CD4-positive, alpha-beta memory T cell (primary cell): ENCODE data around the gene PCDHGA2. TPM values are rescaled to one million over a fixed set of nuclear protein-coding genes. Genes with fewer than 3 reads are reported as not detected.

ENCODE experiments used
- CTCF ChIA-PET: fragments of 350-600 bp; sonication (Branson Sonifier 250); formaldehyde crosslinking; loops from one replicate; lab custom pipeline; 2021; ENCODE audit warnings: inconsistent platforms; ENCODE audit not compliant: partially characterized antibody; lab: Charles Lee
- POLR2A ChIA-PET: fragments of 350-600 bp; sonication (Branson Sonifier 250); formaldehyde crosslinking; loops from one replicate; lab custom pipeline; 2021; ENCODE audit not compliant: partially characterized antibody; lab: Charles Lee
- DNase-seq, 5 donors: peaks; one replicate each; pipeline versions ENCODE4 v3.0.0 to v3.0.0-alpha.2; 2020 to 2022; ENCODE audit warnings: mixed read lengths in 1 of 5
- H3K27ac ChIP-seq: one replicate; pipeline ENCODE4 v1.7.0; 2013; ENCODE audit warnings: low read depth, low read length
- H3K27me3 ChIP-seq: 2 replicates; pipeline ENCODE4 v1.7.0; 2013; ENCODE audit warnings: mild to moderate bottlenecking, low read length, moderate library complexity; ENCODE audit not compliant: insufficient read depth
- H3K36me3 ChIP-seq: 2 replicates; pipeline ENCODE4 v1.7.0; 2013; ENCODE audit warnings: mild to moderate bottlenecking, low read length, moderate library complexity; ENCODE audit not compliant: insufficient read depth
- H3K4me1 ChIP-seq: 2 replicates; pipeline ENCODE4 v1.7.0; 2013; ENCODE audit warnings: mild to moderate bottlenecking, low read length, moderate library complexity; ENCODE audit not compliant: insufficient read depth
- H3K4me3 ChIP-seq, 2 donors: one replicate each; pipeline ENCODE4 v1.7.0; 2013; ENCODE audit warnings: low read length in 2 of 2, mild to moderate bottlenecking in 1 of 2
- H3K9me3 ChIP-seq, 2 donors: one replicate each; pipeline ENCODE4 v1.7.0; 2013; ENCODE audit warnings: low read length in 2 of 2, control low read depth in 1 of 2; ENCODE audit not compliant: control insufficient read depth in 1 of 2
- H3K27ac Mint-ChIP-seq, 7 donors: one replicate each; pipeline ENCODE4 v1.8.0; 2020 to 2021; ENCODE audit warnings: mixed read lengths in 7 of 7, mild to moderate bottlenecking in 6 of 7, inconsistent platforms in 3 of 7, moderate library complexity in 3 of 7
- H3K27me3 Mint-ChIP-seq, 2 donors: one replicate each; pipeline ENCODE4 v1.8.0; 2020 to 2021; ENCODE audit warnings: mixed read lengths in 2 of 2
- H3K36me3 Mint-ChIP-seq, 2 donors: one replicate each; pipeline ENCODE4 v1.8.0; 2020 to 2021; ENCODE audit warnings: mixed read lengths in 2 of 2, inconsistent platforms in 1 of 2, mild to moderate bottlenecking in 1 of 2
- H3K4me1 Mint-ChIP-seq, 4 donors: one replicate each; pipeline ENCODE4 v1.8.0; 2020 to 2021; ENCODE audit warnings: mixed read lengths in 4 of 4, mild to moderate bottlenecking in 1 of 4
- H3K4me3 Mint-ChIP-seq, 8 donors: one replicate each; pipeline ENCODE4 v1.8.0; 2020 to 2021; ENCODE audit warnings: mixed read lengths in 8 of 8, mild to moderate bottlenecking in 7 of 8, moderate library complexity in 6 of 8, inconsistent platforms in 3 of 8
- H3K9me3 Mint-ChIP-seq, 8 donors: one replicate each; pipeline ENCODE4 v1.8.0; 2020 to 2021; ENCODE audit warnings: mixed read lengths in 8 of 8, mild to moderate bottlenecking in 5 of 8, inconsistent platforms in 3 of 8, moderate library complexity in 1 of 8
- intact Hi-C: fragments of 100-400 bp; cut with micrococcal nuclease; formaldehyde crosslinking; loops from one replicate; pipeline ENCODE4 v1.15.1; 2023
- polyA plus RNA-seq, 2 donors: library from polyadenylated mRNA; unstranded; fragments of 300-500 nt; fragmentation: Illumina TruSeq; gene quantifications; one replicate each; pipeline ENCODE4 v1.2.3, GENCODE V29; 2021
- total RNA-seq, 2 experiments: library from RNA; stranded (reverse); gene quantifications; one replicate each; pipeline ENCODE4 v1.2.3, GENCODE V29; 2021

The PCDHGA2 gene
- total and polyA plus RNA-seq, 4 experiments from 2014 or later, result 0.19 to 0.23 TPM; not detected in 2

- peaks cover 19 to 39% of the 10 kb centered on the region in 2 donors for H3K9me3 ChIP-seq
- intact Hi-C loops, result loop anchor here (1.0 to 10.0 kb wide), 9 partner anchors 95 to 1215 kb away; partner anchors contain the start of genes ANKHD1, DIAPH1, PCDHGA10 and PCDHGB7
- H3K36me3 Mint-ChIP-seq, result peaks cover 47 to 48% of the 10 kb centered on the region in 2 donors
- H3K27me3 ChIP-seq, result no peaks in the 10 kb centered on the region
- H3K27ac Mint-ChIP-seq, result peak overlapping the region in 5 of 7 donors; percentile 93 to 100 (median 99)
- no peak overlapping the region for H3K27ac ChIP-seq
- H3K36me3 ChIP-seq, result peaks cover 19% of the 10 kb centered on the region
- H3K9me3 Mint-ChIP-seq, result peaks cover 14 to 83% (median 73%) of the 10 kb centered on the region in 8 donors
- ChIA-PET CTCF (interaction anchor here (0.7 to 4.8 kb wide), 18 partner anchors 8 to 609 kb away, joined by 3 to 38 read pairs (median 4); partner anchors contain the start of genes PCDHGA1, PCDHGA10, PCDHGA11 and PCDHGB1), POLR2A (interaction anchor here (0.6 to 2.6 kb wide), 15 partner anchors 9 to 918 kb away, joined by 3 to 27 read pairs (median 6); partner anchors contain the start of genes ANKHD1, DIAPH1, HDAC3 and IK)
- H3K4me3 ChIP-seq, result peak overlapping the region; percentile 54 to 77
- H3K4me3 Mint-ChIP-seq, result peak overlapping the region; percentile 90 to 99 (median 98)
- DNase-seq, result no peak
- H3K27me3 Mint-ChIP-seq, result peaks cover 0 to 2% of the 10 kb centered on the region in 2 donors
- peaks cover 15% of the 10 kb centered on the region for H3K4me1 ChIP-seq
- peaks cover 21 to 32% (median 28%) of the 10 kb centered on the region in 4 donors for H3K4me1 Mint-ChIP-seq
Measured at GRCh38 chr5:141319699-141320098, 18.9 kb upstream of the PCDHGA2 start.

GRCh38 chr5:141320225-141321169 is 18.1 kb upstream of the PCDHGA2 start, which contains the start of gene TAF7:
TAF7 (minus strand) TSS chr5:141320784; CDS start chr5:141320044, 740 bp downstream.
- peaks cover 39 to 40% of the 10 kb centered on the region in 2 donors for H3K36me3 Mint-ChIP-seq
- ChIA-PET POLR2A (interaction anchor here (0.5 to 2.6 kb wide), 22 partner anchors 8 to 1386 kb away, joined by 3 to 27 read pairs (median 5); partner anchors contain the start of genes ANKHD1, DIAPH1, HDAC3 and IK), CTCF (interaction anchor here (0.6 to 4.8 kb wide), 22 partner anchors 9 to 610 kb away, joined by 3 to 38 read pairs (median 4); partner anchors contain the start of genes PCDHB14, PCDHGA1, PCDHGA10 and PCDHGA11)
- peaks cover 15% of the 10 kb centered on the region for H3K4me1 ChIP-seq
- H3K9me3 ChIP-seq, result peaks cover 19 to 31% of the 10 kb centered on the region in 2 donors
- H3K27me3 ChIP-seq, result no peaks in the 10 kb centered on the region
- peak within 1 kb of the TSS; percentile 90 to 99 (median 98) for H3K4me3 Mint-ChIP-seq
- peaks cover 0 to 2% of the 10 kb centered on the region in 2 donors for H3K27me3 Mint-ChIP-seq
- intact Hi-C loops, result loop anchor here (1.0 to 10.0 kb wide), 9 partner anchors 94 to 1216 kb away; partner anchors contain the start of genes ANKHD1, DIAPH1, PCDHGA10 and PCDHGB7
- peak within 1 kb of the TSS; percentile 54 to 77 for H3K4me3 ChIP-seq
- H3K9me3 Mint-ChIP-seq, result peaks cover 10 to 75% (median 67%) of the 10 kb centered on the region in 8 donors
- peak within 1 kb of the TSS; percentile 97 for H3K27ac ChIP-seq
- peak within 1 kb of the TSS; percentile 93 to 100 (median 97) for H3K27ac Mint-ChIP-seq
- H3K4me1 Mint-ChIP-seq, result peaks cover 20 to 32% (median 26%) of the 10 kb centered on the region in 4 donors
- peak; percentile 92 to 93 (median 93) for DNase-seq
- H3K36me3 ChIP-seq, result peaks cover 19% of the 10 kb centered on the region

- H3K36me3 Mint-ChIP-seq, result peaks cover 36 to 43% of the 10 kb centered on the region in 2 donors
- peaks cover 9 to 71% (median 62%) of the 10 kb centered on the region in 8 donors for H3K9me3 Mint-ChIP-seq
- peaks cover 8 to 11% of the 10 kb centered on the region in 2 donors for H3K27me3 Mint-ChIP-seq
- POLR2A ChIA-PET, result no interaction called here
- H3K9me3 ChIP-seq, result peaks cover 19 to 28% of the 10 kb centered on the region in 2 donors
- no peak for DNase-seq
- CTCF ChIA-PET, result interaction anchor here (1.0 kb wide), 1 partner anchor 190 kb away, joined by 3 read pairs; no protein-coding TSS in a partner anchor
- peak overlapping the region in 1 of 7 donors; percentile 93 for H3K27ac Mint-ChIP-seq
- intact Hi-C loops, result loop anchor here (5.0 to 10.0 kb wide), 3 partner anchors 93 to 1217 kb away; partner anchors contain the start of genes PCDHGA10 and PCDHGB7
- no peak overlapping the region for H3K27ac ChIP-seq
- H3K4me3 Mint-ChIP-seq, result peak overlapping the region in 3 of 8 donors; percentile 13 to 54 (median 53)
- H3K4me1 Mint-ChIP-seq, result peaks cover 22 to 43% (median 31%) of the 10 kb centered on the region in 4 donors
- H3K4me1 ChIP-seq, result peaks cover 15% of the 10 kb centered on the region
- peaks cover 19% of the 10 kb centered on the region for H3K36me3 ChIP-seq
- H3K4me3 ChIP-seq, result no peak overlapping the region
- H3K27me3 ChIP-seq, result no peaks in the 10 kb centered on the region
Measured at GRCh38 chr5:141322261-141322660, 16.3 kb upstream of the PCDHGA2 start.

GRCh38 chr5:141326088-141326854 is 12.3 kb upstream of the PCDHGA2 start:
- no peaks in the 10 kb centered on the region for H3K36me3 ChIP-seq
- H3K4me3 ChIP-seq, result peak overlapping the region; percentile 26 to 50
- H3K27me3 ChIP-seq, result no peaks in the 10 kb centered on the region
- peaks cover 23 to 28% of the 10 kb centered on the region in 2 donors for H3K27me3 Mint-ChIP-seq
- peaks cover 0 to 10% of the 10 kb centered on the region in 2 donors for H3K9me3 ChIP-seq
- H3K4me1 Mint-ChIP-seq, result peaks cover 5 to 11% (median 8%) of the 10 kb centered on the region in 4 donors
- intact Hi-C loops, result loop anchor here (1.0 to 10.0 kb wide), 5 partner anchors 89 to 1221 kb away; partner anchors contain the start of genes PCDHGA10 and PCDHGB7
- peaks cover 8 to 17% of the 10 kb centered on the region in 2 donors for H3K36me3 Mint-ChIP-seq
- DNase-seq, result peak; percentile 67 to 80 (median 71)
- peak overlapping the region; percentile 37 for H3K27ac ChIP-seq
- POLR2A ChIA-PET, result no interaction called here
- peaks cover 0 to 65% (median 52%) of the 10 kb centered on the region in 8 donors for H3K9me3 Mint-ChIP-seq
- H3K4me1 ChIP-seq, result peaks cover 2% of the 10 kb centered on the region
- CTCF ChIA-PET, result interaction anchor here (0.6 to 4.2 kb wide), 11 partner anchors 10 to 241 kb away, joined by 3 to 20 read pairs (median 3); no protein-coding TSS in a partner anchor
- H3K27ac Mint-ChIP-seq, result peak overlapping the region; percentile 36 to 98 (median 94)
- peak overlapping the region; percentile 91 to 97 (median 94) for H3K4me3 Mint-ChIP-seq

GRCh38 chr5:141328231-141328630 is 10.3 kb upstream of the PCDHGA2 start:
- intact Hi-C loops, result loop anchor here (10.0 kb wide), 2 partner anchors 87 to 1223 kb away; partner anchors contain the start of genes PCDHGA10 and PCDHGB7
- H3K27me3 Mint-ChIP-seq, result peaks cover 35 to 37% of the 10 kb centered on the region in 2 donors
- Histone ChIP-seq H3K36me3 (no peaks in the 10 kb centered on the region), H3K4me1 (no peaks in the 10 kb centered on the region), H3K4me3 (no peak overlapping the region), H3K27ac (no peak overlapping the region), H3K9me3 (peaks cover 0 to 8% of the 10 kb centered on the region in 2 donors), H3K27me3 (no peaks in the 10 kb centered on the region)
- no peak overlapping the region for H3K4me3 Mint-ChIP-seq
- peaks cover 11 to 16% of the 10 kb centered on the region in 2 donors for H3K36me3 Mint-ChIP-seq
- H3K27ac Mint-ChIP-seq, result no peak overlapping the region
- H3K4me1 Mint-ChIP-seq, result peaks cover 5 to 11% (median 6%) of the 10 kb centered on the region in 4 donors
- no peak for DNase-seq
- ChIA-PET POLR2A (interaction anchor here (1.4 kb wide), 1 partner anchor 8 kb away, joined by 8 read pairs; the partner anchor contains the start of gene TAF7), CTCF (interaction anchor here (0.6 to 4.4 kb wide), 6 partner anchors 9 to 207 kb away, joined by 3 to 29 read pairs (median 6); partner anchors contain the start of gene TAF7)
- peaks cover 2 to 66% (median 52%) of the 10 kb centered on the region in 8 donors for H3K9me3 Mint-ChIP-seq
